GM23338 (cell line): ENCODE data around the gene ZSCAN2. TPM values are rescaled to one million over a fixed set of nuclear protein-coding genes. Genes with fewer than 3 reads are reported as not detected.

ENCODE experiments used
- ATAC-seq: fragments of 200-7000 bp; cut with Tn5 transposase; 3 replicates; pipeline ENCODE4 v1.9.1; 2020
- DNase-seq: peaks from one replicate; pipeline ENCODE4 v3.0.0-alpha.2; 2015; ENCODE audit warnings: low spot score
- H2AFZ ChIP-seq: fragments of 200-600 bp; sonication (generic); 2 replicates; pipeline ENCODE4 v1.8.0; 2016; ENCODE audit warnings: antibody characterized with exemption, mild to moderate bottlenecking, moderate library complexity
- H3F3A ChIP-seq: fragments of 200-600 bp; sonication (generic); replicated peaks from 2 replicates; pipeline ENCODE4 v1.8.0; 2017; ENCODE audit warnings: antibody characterized with exemption, mixed run types, low read depth
- H3K27ac ChIP-seq: fragments of 200-600 bp; sonication (generic); 2 replicates; pipeline ENCODE4 v1.6.1; 2016; ENCODE audit warnings: low read depth
- H3K27me3 ChIP-seq: fragments of 200-600 bp; sonication (generic); 2 replicates; pipeline ENCODE4 v1.8.0; 2016; ENCODE audit warnings: mild to moderate bottlenecking, mixed run types, moderate library complexity; ENCODE audit not compliant: insufficient read depth
- H3K36me3 ChIP-seq: fragments of 200-600 bp; sonication (generic); 2 replicates; pipeline ENCODE4 v1.8.0; 2016; ENCODE audit warnings: mild to moderate bottlenecking; ENCODE audit not compliant: insufficient read depth
- H3K4me1 ChIP-seq: fragments of 200-600 bp; sonication (generic); 2 replicates; pipeline ENCODE4 v1.8.0; 2016; ENCODE audit warnings: mild to moderate bottlenecking, moderate library complexity; ENCODE audit not compliant: insufficient read depth
- H3K4me2 ChIP-seq: fragments of 200-600 bp; sonication (generic); 2 replicates; pipeline ENCODE4 v1.7.1; 2017; ENCODE audit warnings: mixed run types
- H3K4me3 ChIP-seq: fragments of 200-600 bp; sonication (generic); 2 replicates; pipeline ENCODE4 v1.6.1; 2016; ENCODE audit warnings: mixed run types
- H3K79me2 ChIP-seq: fragments of 200-600 bp; sonication (generic); replicated peaks from 2 replicates; pipeline ENCODE4 v1.8.0; 2017; ENCODE audit warnings: mild to moderate bottlenecking; ENCODE audit not compliant: insufficient read depth
- H3K9me2 ChIP-seq: fragments of 200-600 bp; sonication (generic); 2 replicates; pipeline ENCODE4 v1.8.0; 2017; ENCODE audit not compliant: insufficient read depth
- H4K20me1 ChIP-seq: fragments of 200-600 bp; sonication (generic); replicated peaks from 2 replicates; pipeline ENCODE4 v1.8.0; 2017; ENCODE audit warnings: mild to moderate bottlenecking; ENCODE audit not compliant: insufficient read depth
- H3K27ac Mint-ChIP-seq: 2 replicates; pipeline ENCODE4 v1.8.0; 2020; ENCODE audit warnings: inconsistent platforms, mild to moderate bottlenecking, moderate library complexity, mixed read lengths
- H3K27me3 Mint-ChIP-seq: 3 replicates; pipeline ENCODE4 v1.8.0; 2022; ENCODE audit warnings: low read depth, mild to moderate bottlenecking, moderate library complexity, mixed read lengths, inconsistent platforms; ENCODE audit not compliant: insufficient read depth, poor library complexity
- H3K36me3 Mint-ChIP-seq: 3 replicates; pipeline ENCODE4 v1.8.0; 2021; ENCODE audit warnings: low read depth, mild to moderate bottlenecking, inconsistent platforms, moderate library complexity, mixed read lengths
- H3K4me1 Mint-ChIP-seq: 3 replicates; pipeline ENCODE4 v1.8.0; 2020; ENCODE audit warnings: mild to moderate bottlenecking, inconsistent platforms, mixed read lengths
- H3K4me3 Mint-ChIP-seq: 3 replicates; pipeline ENCODE4 v1.8.0; 2021; ENCODE audit warnings: moderate library complexity, mild to moderate bottlenecking, inconsistent platforms, mixed read lengths
- H3K9me3 Mint-ChIP-seq: 3 replicates; pipeline ENCODE4 v1.8.0; 2020; ENCODE audit warnings: moderate library complexity, mild to moderate bottlenecking, inconsistent platforms, mixed read lengths
- CREB1 ChIP-seq: fragments of 250-450 bp; sonication (Bioruptor Pico); IDR thresholded peaks from 2 replicates; pipeline ENCODE4 v1.5.0; 2020; ENCODE audit warnings: low read depth, mild to moderate bottlenecking, moderate library complexity
- CTCF ChIP-seq, 2 experiments: fragments of 200-600 bp in 1 of 2; sonication (generic) in 1 of 2; conservative IDR thresholded peaks; 2 replicates each; pipeline versions ENCODE4 v1.5.1 to v1.6.1; 2016 to 2017; ENCODE audit warnings: antibody characterized with exemption in 2 of 2, low read depth in 2 of 2, mild to moderate bottlenecking in 2 of 2, moderate library complexity in 1 of 2
- ETS1 ChIP-seq: IDR thresholded peaks from 2 replicates; pipeline ENCODE4 v1.6.1; 2016; ENCODE audit warnings: antibody characterized with exemption
- EZH2 ChIP-seq: fragments of 200-600 bp; sonication (generic); IDR thresholded peaks from one replicate; pipeline ENCODE4 v1.8.0; 2017; ENCODE audit warnings: antibody characterized with exemption, mild to moderate bottlenecking, low read depth; ENCODE audit not compliant: unreplicated experiment
- EZH2phosphoT487 ChIP-seq: fragments of 200-600 bp; sonication (generic); IDR thresholded peaks from one replicate; pipeline ENCODE4 v1.8.1; 2018; ENCODE audit warnings: antibody characterized with exemption; ENCODE audit not compliant: unreplicated experiment
- JUNB ChIP-seq: IDR thresholded peaks from one replicate; pipeline ENCODE4 v1.6.1; 2016; ENCODE audit warnings: antibody characterized with exemption; ENCODE audit not compliant: unreplicated experiment
- NANOG ChIP-seq: IDR thresholded peaks from 2 replicates; pipeline ENCODE4 v1.6.1; 2016; ENCODE audit warnings: antibody characterized with exemption, borderline replicate concordance
- POLR2AphosphoS5 ChIP-seq: IDR thresholded peaks from 2 replicates; pipeline ENCODE4 v1.6.1; 2016; ENCODE audit warnings: antibody characterized with exemption, low read depth
- REST ChIP-seq: IDR thresholded peaks from one replicate; pipeline ENCODE4 v1.6.1; 2018; ENCODE audit warnings: antibody characterized with exemption; ENCODE audit not compliant: unreplicated experiment
- STAT1 ChIP-seq: IDR thresholded peaks from one replicate; pipeline ENCODE4 v1.6.1; 2016; ENCODE audit warnings: antibody characterized with exemption; ENCODE audit not compliant: unreplicated experiment
- ZNF114 ChIP-seq: fragments of 250-450 bp; sonication (Bioruptor Pico); IDR thresholded peaks from 2 replicates; pipeline ENCODE4 v1.5.0; 2020; ENCODE audit warnings: mild to moderate bottlenecking, moderate library complexity
- ZNF331 ChIP-seq: fragments of 250-450 bp; sonication (Bioruptor Pico); IDR thresholded peaks from 2 replicates; pipeline ENCODE4 v1.5.0; 2020; ENCODE audit warnings: low read depth, mild to moderate bottlenecking, moderate library complexity
- polyA plus RNA-seq: library from polyadenylated mRNA; unstranded; fragments of >200 nt; fragmentation: Nextera tagmentation; extraction: Ambion mirVana; gene quantifications from 2 replicates; pipeline ENCODE4 v1.2.1, GENCODE V29; 2016
- total RNA-seq: library from RNA; depleted of rRNA; stranded (reverse); fragments of >200 nt; shearing (Covaris generic); gene quantifications from 2 replicates; pipeline ENCODE4 v1.2.3, GENCODE V29; 2014
- TF ChIP-seq, protein P1 (sequence below): fragments of 250-450 bp; sonication (Bioruptor Pico); IDR thresholded peaks from 2 replicates; pipeline ENCODE4 v1.5.0; 2020; ENCODE audit warnings: mild to moderate bottlenecking, moderate library complexity

The ZSCAN2 gene
- total and polyA plus RNA-seq, 2 experiments from 2014 or later, result 45.8 to 63.9 TPM

- TF ChIP-seq CREB1 (CRISPR knock-in tag) (no peak), CTCF (conservative IDR thresholded peaks at IDR 0.05; ENCODE audit: low read depth in 2 of 2) (no peak), EZH2phosphoT487 (no peak), POLR2AphosphoS5 (no peak)
Observed at GRCh38 chr15:84661001-84661400, 60.2 kb downstream of the ZSCAN2 start (continued).

GRCh38 chr15:84666373-84666772 lies 65.6 kb downstream of the ZSCAN2 start:
- ATAC-seq, result no peak
- TF ChIP-seq STAT1, result no peak
- TF ChIP-seq ZNF331 (CRISPR knock-in tag), result no peak
- TF ChIP-seq EZH2phosphoT487, result no peak
- no peak for TF ChIP-seq REST
- no peak for TF ChIP-seq ZNF114 (CRISPR knock-in tag)
- TF ChIP-seq POLR2AphosphoS5, result no peak
- no peak for TF ChIP-seq NANOG
- TF ChIP-seq ETS1, result no peak
- no peak for TF ChIP-seq EZH2
- TF ChIP-seq JUNB, result no peak
- TF ChIP-seq, protein P1, sequence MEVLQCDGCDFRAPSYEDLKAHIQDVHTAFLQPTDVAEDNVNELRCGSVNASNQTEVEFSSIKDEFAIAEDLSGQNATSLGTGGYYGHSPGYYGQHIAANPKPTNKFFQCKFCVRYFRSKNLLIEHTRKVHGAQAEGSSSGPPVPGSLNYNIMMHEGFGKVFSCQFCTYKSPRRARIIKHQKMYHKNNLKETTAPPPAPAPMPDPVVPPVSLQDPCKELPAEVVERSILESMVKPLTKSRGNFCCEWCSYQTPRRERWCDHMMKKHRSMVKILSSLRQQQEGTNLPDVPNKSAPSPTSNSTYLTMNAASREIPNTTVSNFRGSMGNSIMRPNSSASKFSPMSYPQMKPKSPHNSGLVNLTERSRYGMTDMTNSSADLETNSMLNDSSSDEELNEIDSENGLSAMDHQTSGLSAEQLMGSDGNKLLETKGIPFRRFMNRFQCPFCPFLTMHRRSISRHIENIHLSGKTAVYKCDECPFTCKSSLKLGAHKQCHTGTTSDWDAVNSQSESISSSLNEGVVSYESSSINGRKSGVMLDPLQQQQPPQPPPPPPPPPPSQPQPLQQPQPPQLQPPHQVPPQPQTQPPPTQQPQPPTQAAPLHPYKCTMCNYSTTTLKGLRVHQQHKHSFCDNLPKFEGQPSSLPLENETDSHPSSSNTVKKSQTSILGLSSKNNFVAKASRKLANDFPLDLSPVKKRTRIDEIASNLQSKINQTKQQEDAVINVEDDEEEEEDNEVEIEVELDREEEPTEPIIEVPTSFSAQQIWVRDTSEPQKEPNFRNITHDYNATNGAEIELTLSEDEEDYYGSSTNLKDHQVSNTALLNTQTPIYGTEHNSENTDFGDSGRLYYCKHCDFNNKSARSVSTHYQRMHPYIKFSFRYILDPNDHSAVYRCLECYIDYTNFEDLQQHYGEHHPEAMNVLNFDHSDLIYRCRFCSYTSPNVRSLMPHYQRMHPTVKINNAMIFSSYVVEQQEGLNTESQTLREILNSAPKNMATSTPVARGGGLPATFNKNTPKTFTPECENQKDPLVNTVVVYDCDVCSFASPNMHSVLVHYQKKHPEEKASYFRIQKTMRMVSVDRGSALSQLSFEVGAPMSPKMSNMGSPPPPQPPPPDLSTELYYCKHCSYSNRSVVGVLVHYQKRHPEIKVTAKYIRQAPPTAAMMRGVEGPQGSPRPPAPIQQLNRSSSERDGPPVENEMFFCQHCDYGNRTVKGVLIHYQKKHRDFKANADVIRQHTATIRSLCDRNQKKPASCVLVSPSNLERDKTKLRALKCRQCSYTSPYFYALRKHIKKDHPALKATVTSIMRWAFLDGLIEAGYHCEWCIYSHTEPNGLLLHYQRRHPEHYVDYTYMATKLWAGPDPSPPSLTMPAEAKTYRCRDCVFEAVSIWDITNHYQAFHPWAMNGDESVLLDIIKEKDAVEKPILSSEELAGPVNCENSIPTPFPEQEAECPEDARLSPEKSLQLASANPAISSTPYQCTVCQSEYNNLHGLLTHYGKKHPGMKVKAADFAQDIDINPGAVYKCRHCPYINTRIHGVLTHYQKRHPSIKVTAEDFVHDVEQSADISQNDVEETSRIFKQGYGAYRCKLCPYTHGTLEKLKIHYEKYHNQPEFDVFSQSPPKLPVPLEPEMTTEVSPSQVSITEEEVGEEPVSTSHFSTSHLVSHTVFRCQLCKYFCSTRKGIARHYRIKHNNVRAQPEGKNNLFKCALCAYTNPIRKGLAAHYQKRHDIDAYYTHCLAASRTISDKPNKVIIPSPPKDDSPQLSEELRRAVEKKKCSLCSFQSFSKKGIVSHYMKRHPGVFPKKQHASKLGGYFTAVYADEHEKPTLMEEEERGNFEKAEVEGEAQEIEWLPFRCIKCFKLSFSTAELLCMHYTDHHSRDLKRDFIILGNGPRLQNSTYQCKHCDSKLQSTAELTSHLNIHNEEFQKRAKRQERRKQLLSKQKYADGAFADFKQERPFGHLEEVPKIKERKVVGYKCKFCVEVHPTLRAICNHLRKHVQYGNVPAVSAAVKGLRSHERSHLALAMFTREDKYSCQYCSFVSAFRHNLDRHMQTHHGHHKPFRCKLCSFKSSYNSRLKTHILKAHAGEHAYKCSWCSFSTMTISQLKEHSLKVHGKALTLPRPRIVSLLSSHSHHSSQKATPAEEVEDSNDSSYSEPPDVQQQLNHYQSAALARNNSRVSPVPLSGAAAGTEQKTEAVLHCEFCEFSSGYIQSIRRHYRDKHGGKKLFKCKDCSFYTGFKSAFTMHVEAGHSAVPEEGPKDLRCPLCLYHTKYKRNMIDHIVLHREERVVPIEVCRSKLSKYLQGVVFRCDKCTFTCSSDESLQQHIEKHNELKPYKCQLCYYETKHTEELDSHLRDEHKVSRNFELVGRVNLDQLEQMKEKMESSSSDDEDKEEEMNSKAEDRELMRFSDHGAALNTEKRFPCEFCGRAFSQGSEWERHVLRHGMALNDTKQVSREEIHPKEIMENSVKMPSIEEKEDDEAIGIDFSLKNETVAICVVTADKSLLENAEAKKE, result no peak

More at GRCh38 chr15:84666373-84666772, 65.6 kb downstream of the ZSCAN2 start:
- Histone ChIP-seq H3K79me2 (0 out of 2 replicates have a peak, but pooled peaks cover 4% of the 10 kb centered on the region), H2AFZ (no peak overlapping the region), H3K9me2 (no peaks in the 10 kb centered on the region), H4K20me1 (peaks cover 9% of the 10 kb centered on the region), H3K4me3 (no peak overlapping the region), H3K4me2 (no peak overlapping the region), H3K27me3 (no peaks in the 10 kb centered on the region), H3K36me3 (peaks cover 37% of the 10 kb centered on the region), H3K4me1 (no peaks in the 10 kb centered on the region), H3K27ac (peak overlapping the region; percentile 55; the same call in 1 of the 2 replicates), H3F3A (peaks cover 8% of the 10 kb centered on the region; the same call in 1 of the 2 replicates)
- peaks cover 44% of the 10 kb centered on the region for H3K36me3 Mint-ChIP-seq
- H3K27me3 Mint-ChIP-seq, result no peaks in the 10 kb centered on the region
- no peaks in the 10 kb centered on the region for H3K4me1 Mint-ChIP-seq
- H3K9me3 Mint-ChIP-seq, result no peaks in the 10 kb centered on the region
- no peak for DNase-seq
- H3K27ac Mint-ChIP-seq, result peak overlapping the region; percentile 29; the same call in 1 of the 2 replicates
- H3K4me3 Mint-ChIP-seq, result no peak overlapping the region
